AG04450 (cell line): ENCODE data around the gene CLEC4F. TPM values are rescaled to one million over a fixed set of nuclear protein-coding genes. Genes with fewer than 3 reads are reported as not detected.

Source experiments
- CTCF ChIA-PET: fragments of 300-600, 350-600 bp; formaldehyde crosslinking; extraction: SDS; loops from one replicate; lab custom pipeline; 2022; ENCODE audit warnings: antibody characterized with exemption, inconsistent platforms; lab: Charles Lee
- POLR2A ChIA-PET: fragments of 350-600 bp; formaldehyde crosslinking; extraction: SDS; loops from one replicate; lab custom pipeline; 2021; ENCODE audit warnings: antibody characterized with exemption, inconsistent platforms; lab: Yijun Ruan, JAX
- DNase-seq: peaks from one replicate; pipeline ENCODE4 v3.0.0-alpha.2; 2011; ENCODE audit warnings: low read depth, low spot score
- H3K27ac ChIP-seq: one replicate; pipeline ENCODE4 v1.5.1; 2012; ENCODE audit warnings: low read depth, low read length, control low read depth
- H3K27me3 ChIP-seq: one replicate; pipeline ENCODE4 v1.6.0; 2012; ENCODE audit warnings: low read length; ENCODE audit not compliant: control insufficient read depth, insufficient read depth
- H3K4me3 ChIP-seq: 2 replicates; pipeline ENCODE4 v1.5.1; 2011; ENCODE audit warnings: mild to moderate bottlenecking, low read depth, low read length, control low read depth
- H3K9me3 ChIP-seq: 2 replicates; pipeline ENCODE4 v1.5.1; 2012; ENCODE audit warnings: low read length; ENCODE audit not compliant: control insufficient read depth, insufficient read depth
- CTCF ChIP-seq: IDR thresholded peaks from 2 replicates; pipeline ENCODE4 v1.5.1; 2011; ENCODE audit warnings: low read depth, low read length, control low read depth, inconsistent platforms
- polyA plus RNA-seq: library from polyadenylated mRNA; depleted of rRNA; stranded (reverse); fragments of >200 nt; gene quantifications from 2 replicates; pipeline ENCODE4 v1.2.3, GENCODE V29; 2011

CLEC4F gene
- polyA plus RNA-seq, 1 experiment = not detected

GRCh38 chr2:70797506-70797905 is 22.9 kb downstream of the CLEC4F start:
- Histone ChIP-seq H3K4me3 (no peak overlapping the region), H3K27me3 (no peaks in the 10 kb centered on the region), H3K9me3 (no peaks in the 10 kb centered on the region), H3K27ac (no peak overlapping the region)
- CTCF ChIA-PET = no interaction called here
- DNase-seq = no peak
- TF ChIP-seq CTCF = no peak
- POLR2A ChIA-PET = no interaction called here

GRCh38 chr2:70796262-70796661 is 24.1 kb downstream of the CLEC4F start:
- no peak overlapping the region for H3K4me3 ChIP-seq
- TF ChIP-seq CTCF = no peak
- peaks cover 7% of the 10 kb centered on the region for H3K27me3 ChIP-seq
- no peak overlapping the region for H3K27ac ChIP-seq
- H3K9me3 ChIP-seq = no peaks in the 10 kb centered on the region
- DNase-seq = no peak
- ChIA-PET CTCF (no interaction called here), POLR2A (no interaction called here)

GRCh38 chr2:70795164-70795995 is 25.0 kb downstream of the CLEC4F start:
- no peak for TF ChIP-seq CTCF
- H3K27ac ChIP-seq = no peak overlapping the region
- DNase-seq = no peak
- ChIA-PET POLR2A (no interaction called here), CTCF (no interaction called here)
- peaks cover 12% of the 10 kb centered on the region for H3K27me3 ChIP-seq
- no peaks in the 10 kb centered on the region for H3K9me3 ChIP-seq
- H3K4me3 ChIP-seq = no peak overlapping the region

GRCh38 chr2:70793450-70793849 is 26.9 kb downstream of the CLEC4F start:
- H3K9me3 ChIP-seq = no peaks in the 10 kb centered on the region; the same call in 1 of the 2 replicates
- POLR2A ChIA-PET = no interaction called here
- DNase-seq = no peak
- CTCF ChIA-PET = no interaction called here
- no peak for TF ChIP-seq CTCF
- H3K27ac ChIP-seq = no peak overlapping the region
- peaks cover 24% of the 10 kb centered on the region for H3K27me3 ChIP-seq
- no peak overlapping the region for H3K4me3 ChIP-seq

GRCh38 chr2:70790136-70790828 is 30.1 kb downstream of the CLEC4F start, which contains the start of gene FIGLA:
Gene FIGLA (minus strand): TSS chr2:70790643. CDS start chr2:70790638, 5 bp downstream.
- peaks cover 27% of the 10 kb centered on the region for H3K27me3 ChIP-seq
- ChIA-PET CTCF (interaction anchor here (0.5 to 0.9 kb wide), 4 partner anchors 34 to 365 kb away, joined by 3 to 4 read pairs (median 3); no protein-coding TSS in a partner anchor), POLR2A (no interaction called here)
- no peak within 1 kb of the TSS for H3K27ac ChIP-seq
- no peaks in the 10 kb centered on the region; the same call in 1 of the 2 replicates for H3K9me3 ChIP-seq
- no peak for DNase-seq
- H3K4me3 ChIP-seq = no peak within 1 kb of the TSS
- no peak for TF ChIP-seq CTCF
